NCI-H2029 (cell line): Measurements from ENCODE around the gene ATP11B.

Experiments
- DNase-seq: peaks from one replicate; lab custom pipeline; 2025; lab: John Stamatoyannopoulos, UW

Gene ATP11B

GRCh38 chr3:182792901-182793662 lies at the start of gene ATP11B:
ATP11B (plus strand) TSS chr3:182793504; CDS start chr3:182793760, 256 bp downstream.
- peak; percentile 17 for DNase-seq

GRCh38 chr3:182746959-182747358 lies 46.3 kb upstream of the ATP11B start:
- no peak for DNase-seq

GRCh38 chr3:182755308-182755707 lies 38.0 kb upstream of the ATP11B start:
- DNase-seq: no peak

GRCh38 chr3:182755712-182756111 lies 37.6 kb upstream of the ATP11B start:
- DNase-seq: no peak

GRCh38 chr3:182760576-182761164 lies 32.6 kb upstream of the ATP11B start:
- no peak for DNase-seq

- no peak for DNase-seq
These were observed 29.4 kb upstream of the ATP11B start for GRCh38 chr3:182763896-182764295.

- no peak for DNase-seq
These were observed 28.0 kb upstream of the ATP11B start for GRCh38 chr3:182765287-182765686.

GRCh38 chr3:182766099-182766498 lies 27.2 kb upstream of the ATP11B start:
- no peak for DNase-seq

- DNase-seq: no peak
These were observed 24.9 kb upstream of the ATP11B start for GRCh38 chr3:182768413-182768812.

GRCh38 chr3:182769673-182770072 lies 23.6 kb upstream of the ATP11B start:
- DNase-seq: no peak

- DNase-seq: no peak
These were observed 11.2 kb upstream of the ATP11B start for GRCh38 chr3:182782149-182782548.

- DNase-seq: no peak
These were observed 10.2 kb upstream of the ATP11B start for GRCh38 chr3:182783106-182783505.

GRCh38 chr3:182784542-182784941 lies 8.8 kb upstream of the ATP11B start:
- DNase-seq: no peak

- no peak for DNase-seq
These were observed 8.2 kb upstream of the ATP11B start for GRCh38 chr3:182785142-182785541.

GRCh38 chr3:182785756-182786155 lies 7.5 kb upstream of the ATP11B start:
- DNase-seq: no peak

GRCh38 chr3:182786564-182787196 lies 6.6 kb upstream of the ATP11B start:
- no peak for DNase-seq

- DNase-seq: no peak
These were observed 5.8 kb upstream of the ATP11B start for GRCh38 chr3:182787302-182788036.

GRCh38 chr3:182789371-182789770 lies 3.9 kb upstream of the ATP11B start:
- no peak for DNase-seq

GRCh38 chr3:182790612-182791011 lies 2.7 kb upstream of the ATP11B start:
- DNase-seq: no peak

- no peak for DNase-seq
These were observed 555 bp downstream of the ATP11B start for GRCh38 chr3:182793663-182794454.

GRCh38 chr3:182794455-182795388 lies 1.4 kb downstream of the ATP11B start:
- DNase-seq: no peak
